Activated CD8-positive, alpha-beta T cell treated with anti-CD3 and anti-CD28 coated beads, Interleukin-2, amount 10 ng/mL, durations not matched to agents 7 days and 5 days (primary cell): Measurements from ENCODE around the gene PCCA. TPM values are rescaled to one million over a fixed set of nuclear protein-coding genes. Genes with fewer than 3 reads are reported as not detected.
"Not testable (repeated sequence)": the region's sequence is repeated elsewhere in the genome, so short reads cannot be mapped to it uniquely, and the experiment has no call there.

Experiments
- ATAC-seq: fragments of 150-1000 bp; cut with Tn5 transposase; one replicate; pipeline ENCODE4 v1.10.0; 2021; ENCODE audit warnings: moderate library complexity
- CTCF ChIA-PET: fragments of 350-600 bp; sonication (Branson Sonifier 250); formaldehyde crosslinking; loops from one replicate; lab custom pipeline; 2021; ENCODE audit warnings: antibody characterized with exemption; lab: Charles Lee
- POLR2A ChIA-PET: fragments of 350-600 bp; sonication (Branson Sonifier 250); formaldehyde crosslinking; loops from one replicate; lab custom pipeline; 2021; ENCODE audit warnings: antibody characterized with exemption; lab: Charles Lee
- DNase-seq: peaks from one replicate; pipeline ENCODE4 v3.0.0-alpha.2; 2020
- H3K27ac Mint-ChIP-seq: one replicate; pipeline ENCODE4 v1.8.0; 2021; ENCODE audit warnings: mild to moderate bottlenecking, mixed read lengths
- H3K27me3 Mint-ChIP-seq: one replicate; pipeline ENCODE4 v1.8.0; 2021; ENCODE audit warnings: low read depth, mixed read lengths
- H3K36me3 Mint-ChIP-seq: one replicate; pipeline ENCODE4 v1.8.0; 2021; ENCODE audit warnings: low read depth, mixed read lengths
- H3K4me1 Mint-ChIP-seq: one replicate; pipeline ENCODE4 v1.8.0; 2021; ENCODE audit warnings: low read depth, mixed read lengths
- H3K4me3 Mint-ChIP-seq: one replicate; pipeline ENCODE4 v1.8.0; 2021; ENCODE audit warnings: mild to moderate bottlenecking, mixed read lengths
- H3K9me3 Mint-ChIP-seq: one replicate; pipeline ENCODE4 v1.8.0; 2022; ENCODE audit warnings: mixed read lengths; ENCODE audit not compliant: insufficient read depth
- total RNA-seq, 2 experiments: library from RNA; stranded (reverse); gene quantifications; one replicate each; pipeline ENCODE4 v1.2.3, GENCODE V29; 2021

Gene PCCA
- total RNA-seq, 2 experiments from 2014 or later, result 11.4 to 12.2 TPM

DNA sequence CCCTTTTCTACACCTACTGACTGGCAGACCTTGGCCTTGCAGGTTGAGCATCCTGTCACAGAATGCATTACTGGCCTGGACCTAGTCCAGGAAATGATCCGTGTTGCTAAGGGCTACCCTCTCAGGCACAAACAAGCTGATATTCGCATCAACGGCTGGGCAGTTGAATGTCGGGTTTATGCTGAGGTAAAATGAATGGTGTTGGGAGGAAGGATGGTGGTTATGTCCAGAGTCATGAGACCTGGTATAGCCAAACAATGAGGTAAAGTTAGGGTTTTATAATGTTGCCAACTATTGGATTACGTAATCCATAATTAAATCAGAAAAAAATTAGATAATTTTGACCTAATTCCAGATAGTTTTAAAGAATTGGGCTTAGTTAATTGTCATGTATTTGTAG, 212.5 kb downstream of the PCCA start:
- Mint-ChIP-seq H3K4me1 (no peaks in the 10 kb centered on the region), H3K27me3 (no peaks in the 10 kb centered on the region), H3K27ac (no peak overlapping the region), H3K36me3 (no peaks in the 10 kb centered on the region), H3K4me3 (no peak overlapping the region), H3K9me3 (no peaks in the 10 kb centered on the region)
- ChIA-PET CTCF (no interaction called here), POLR2A (no interaction called here)
- ATAC-seq, result no peak
- no peak for DNase-seq

DNA sequence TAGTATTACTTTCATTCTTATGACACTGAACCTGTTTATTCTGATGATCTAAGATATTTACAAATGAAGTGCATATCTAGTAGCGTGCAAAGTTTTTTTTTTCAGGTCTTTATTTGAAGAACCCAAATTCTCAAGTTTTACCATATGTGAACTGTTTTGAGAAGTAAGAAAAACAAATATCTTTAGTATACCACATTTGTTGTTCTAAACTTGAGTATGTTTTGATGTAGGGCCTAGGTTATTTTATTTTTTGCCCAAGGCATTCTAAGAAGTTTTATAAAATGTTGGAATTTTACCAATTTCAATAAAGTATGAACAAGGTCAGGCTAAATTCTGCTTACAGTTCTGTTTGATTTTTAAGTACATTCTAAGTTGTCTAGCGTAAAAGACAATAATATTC, 213.5 kb downstream of the PCCA start:
- H3K4me1 Mint-ChIP-seq, result no peaks in the 10 kb centered on the region
- ATAC-seq, result no peak

DNA sequence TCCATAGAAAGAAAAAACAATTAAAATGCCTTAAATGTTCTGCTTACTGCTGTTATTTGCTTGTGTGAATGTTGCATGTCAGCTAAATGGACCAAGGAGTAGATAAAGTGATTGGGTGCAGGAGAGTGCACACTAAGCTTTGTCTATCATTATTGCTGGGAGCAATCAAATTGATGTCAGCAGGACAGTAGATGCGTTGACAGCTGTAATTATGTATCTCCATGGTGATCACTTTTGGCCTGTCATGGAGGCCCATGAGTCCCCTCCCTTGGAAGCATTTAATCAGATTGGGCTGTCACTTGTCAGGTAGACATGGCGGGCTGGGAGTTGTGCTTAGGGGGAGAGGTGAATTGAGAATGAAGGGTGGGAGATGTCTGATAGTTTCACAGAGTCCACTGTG, 215.3 kb downstream of the PCCA start:
- ATAC-seq, result no peak

More for the DNA sequence above, 213.5 kb downstream of the PCCA start:
- POLR2A ChIA-PET, result no interaction called here
- Mint-ChIP-seq H3K4me3 (no peak overlapping the region), H3K36me3 (no peaks in the 10 kb centered on the region), H3K27me3 (no peaks in the 10 kb centered on the region), H3K9me3 (no peaks in the 10 kb centered on the region), H3K27ac (no peak overlapping the region)
- no peak for DNase-seq
- CTCF ChIA-PET, result no interaction called here

DNA sequence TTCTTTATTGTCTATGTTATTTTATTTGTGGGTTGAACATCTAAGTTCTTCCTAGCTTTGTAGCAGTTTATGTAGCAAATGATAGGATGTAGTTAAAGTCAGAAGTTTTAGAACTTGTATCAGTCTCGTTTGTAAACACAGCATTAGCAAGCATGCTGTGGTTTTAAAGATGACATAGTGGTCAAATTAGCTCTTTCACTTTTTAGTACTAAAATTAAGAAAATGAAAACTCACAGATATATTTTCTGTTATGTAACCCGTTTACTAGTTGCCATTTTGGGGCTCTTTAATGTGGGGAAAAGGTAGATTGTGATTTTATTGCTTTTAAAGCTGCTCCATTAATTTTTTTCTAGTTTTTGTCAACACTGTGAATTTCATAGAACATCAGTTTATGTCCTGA, 216.5 kb downstream of the PCCA start:
- Mint-ChIP-seq H3K4me1 (no peaks in the 10 kb centered on the region), H3K4me3 (no peak overlapping the region), H3K36me3 (no peaks in the 10 kb centered on the region), H3K9me3 (no peaks in the 10 kb centered on the region), H3K27me3 (no peaks in the 10 kb centered on the region), H3K27ac (no peak overlapping the region)
- ChIA-PET CTCF (no interaction called here), POLR2A (interaction anchor here (0.7 kb wide), 1 partner anchor 158 kb away, joined by 3 read pairs; no protein-coding TSS in a partner anchor)
- ATAC-seq (no peak), DNase-seq (no peak)

More for the DNA sequence above, 215.3 kb downstream of the PCCA start:
- POLR2A ChIA-PET, result no interaction called here
- no peaks in the 10 kb centered on the region for H3K36me3 Mint-ChIP-seq
- H3K4me3 Mint-ChIP-seq, result no peak overlapping the region
- no peak for DNase-seq
- no peaks in the 10 kb centered on the region for H3K9me3 Mint-ChIP-seq
- no peaks in the 10 kb centered on the region for H3K4me1 Mint-ChIP-seq
- no peaks in the 10 kb centered on the region for H3K27me3 Mint-ChIP-seq
- H3K27ac Mint-ChIP-seq, result no peak overlapping the region
- CTCF ChIA-PET, result no interaction called here

DNA sequence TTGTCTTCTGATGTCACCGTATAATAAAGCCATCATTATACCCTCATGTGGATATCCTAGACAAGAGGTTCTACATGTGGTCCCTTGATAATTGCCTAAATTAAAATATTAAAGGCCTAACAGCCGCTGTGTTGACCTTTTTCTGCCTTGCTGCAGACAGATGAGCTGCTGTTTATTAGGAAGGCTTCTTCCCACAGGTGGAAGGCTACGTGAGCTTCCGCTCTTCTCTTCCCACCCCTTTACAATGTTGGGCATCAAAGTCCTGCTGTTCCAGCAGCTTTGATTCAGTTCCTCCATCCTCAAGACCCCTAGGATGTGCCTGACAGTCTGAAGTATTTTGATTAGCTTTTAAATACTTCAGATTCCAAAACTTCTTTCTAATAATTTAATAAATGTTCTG, 217.1 kb downstream of the PCCA start:
- ChIA-PET CTCF (no interaction called here), POLR2A (no interaction called here)
- no peaks in the 10 kb centered on the region for H3K36me3 Mint-ChIP-seq
- H3K4me3 Mint-ChIP-seq, result no peak overlapping the region
- no peaks in the 10 kb centered on the region for H3K27me3 Mint-ChIP-seq
- no peaks in the 10 kb centered on the region for H3K9me3 Mint-ChIP-seq
- no peak overlapping the region for H3K27ac Mint-ChIP-seq
- no peak for DNase-seq
- no peaks in the 10 kb centered on the region for H3K4me1 Mint-ChIP-seq
- ATAC-seq, result no peak

DNA sequence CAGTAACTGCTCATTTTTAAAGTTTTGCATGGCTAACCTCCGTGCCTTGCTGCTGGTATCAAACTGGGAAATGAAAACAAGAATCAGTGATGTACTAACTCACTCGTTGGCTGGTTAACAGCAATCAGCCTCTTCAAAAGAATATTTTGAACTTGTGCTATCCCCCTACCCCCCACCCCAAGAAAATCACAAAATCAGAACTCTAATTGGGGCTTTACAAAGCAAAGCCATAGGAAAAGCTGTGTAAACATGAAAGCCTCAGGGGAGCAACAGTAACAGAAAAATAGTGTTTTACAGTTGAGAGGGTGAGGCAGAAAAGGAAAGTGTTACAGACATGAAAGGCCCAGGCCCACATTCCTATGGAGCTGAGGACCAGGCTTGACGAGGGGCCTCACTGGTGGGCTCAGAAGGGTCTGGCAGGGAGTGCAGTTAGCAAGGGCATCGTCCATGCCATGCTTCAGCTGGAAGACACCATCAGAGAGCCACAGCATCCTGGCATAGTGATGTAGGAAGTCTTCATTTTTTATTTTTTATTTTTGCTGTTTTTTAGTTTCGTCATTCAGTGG, 217.6 kb downstream of the PCCA start:
- ChIA-PET POLR2A (no interaction called here), CTCF (no interaction called here)
- Mint-ChIP-seq H3K27me3 (no peaks in the 10 kb centered on the region), H3K9me3 (no peaks in the 10 kb centered on the region), H3K4me1 (no peaks in the 10 kb centered on the region), H3K36me3 (no peaks in the 10 kb centered on the region), H3K4me3 (no peak overlapping the region), H3K27ac (no peak overlapping the region)
- no peak for ATAC-seq
- DNase-seq, result no peak

DNA sequence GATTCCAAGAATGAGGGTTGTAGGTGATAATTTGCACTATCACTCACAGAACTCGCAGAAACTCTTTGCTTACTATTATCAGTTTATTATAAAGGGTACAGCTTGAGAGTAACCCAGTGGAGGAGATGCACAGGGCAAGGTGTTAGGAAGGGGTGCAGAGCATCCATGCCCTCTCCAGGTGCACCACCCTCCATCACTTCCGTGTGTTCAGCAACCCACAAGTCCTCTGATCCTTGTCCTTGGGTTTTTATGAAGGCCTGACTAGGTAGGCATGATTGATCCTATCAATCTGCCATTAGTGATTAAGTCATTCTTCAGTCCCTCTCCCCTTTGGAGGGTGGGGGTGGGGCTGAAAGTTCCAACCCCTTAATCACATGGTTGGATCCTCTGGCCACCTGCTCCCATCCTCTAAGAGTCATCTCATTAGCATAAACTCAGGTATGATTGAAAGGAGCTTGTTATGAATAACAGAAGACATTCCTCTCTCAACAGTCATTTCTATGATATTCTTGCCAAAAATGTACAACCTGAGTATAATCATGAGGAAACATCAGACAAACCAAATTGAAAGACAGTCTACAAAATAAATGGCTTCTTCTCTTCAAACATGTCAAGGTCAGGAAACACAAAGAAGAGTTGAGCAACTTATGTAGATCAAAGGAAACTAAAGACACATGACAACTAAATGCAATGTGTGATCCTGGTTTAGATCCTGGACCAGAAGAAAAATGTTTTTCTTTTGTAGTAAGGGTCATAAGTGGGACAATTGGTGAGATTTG, 225.4 kb downstream of the PCCA start:
- ChIA-PET CTCF (no interaction called here), POLR2A (no interaction called here)
- no peak for DNase-seq
- Mint-ChIP-seq H3K4me3 (no peak overlapping the region), H3K36me3 (no peaks in the 10 kb centered on the region), H3K9me3 (no peaks in the 10 kb centered on the region), H3K27ac (no peak overlapping the region), H3K27me3 (no peaks in the 10 kb centered on the region), H3K4me1 (no peaks in the 10 kb centered on the region)
- no peak for ATAC-seq

DNA sequence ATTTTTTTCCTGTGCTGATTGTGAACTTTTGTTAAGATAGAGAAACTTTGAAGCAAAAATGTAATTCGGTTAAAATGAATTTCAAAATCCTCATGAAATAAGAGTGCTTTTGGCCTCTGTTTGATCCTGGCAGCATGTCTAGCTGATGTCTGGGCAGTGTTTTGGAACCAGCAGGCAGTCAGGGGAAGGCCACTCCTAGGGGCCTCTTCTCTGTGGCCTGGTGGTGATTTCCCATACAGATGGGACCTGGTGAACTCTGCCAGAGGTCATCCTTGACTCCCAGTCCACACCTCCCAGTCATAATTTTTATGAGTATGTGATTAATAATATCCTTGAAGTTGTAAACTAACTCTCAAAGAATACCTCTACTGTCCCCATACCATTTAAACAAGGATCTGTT, 226.6 kb downstream of the PCCA start:
- Mint-ChIP-seq H3K9me3 (no peaks in the 10 kb centered on the region), H3K36me3 (no peaks in the 10 kb centered on the region), H3K4me1 (no peaks in the 10 kb centered on the region), H3K4me3 (no peak overlapping the region), H3K27ac (no peak overlapping the region), H3K27me3 (no peaks in the 10 kb centered on the region)
- ATAC-seq, result no peak
- CTCF ChIA-PET, result no interaction called here
- POLR2A ChIA-PET, result no interaction called here
- DNase-seq, result no peak

DNA sequence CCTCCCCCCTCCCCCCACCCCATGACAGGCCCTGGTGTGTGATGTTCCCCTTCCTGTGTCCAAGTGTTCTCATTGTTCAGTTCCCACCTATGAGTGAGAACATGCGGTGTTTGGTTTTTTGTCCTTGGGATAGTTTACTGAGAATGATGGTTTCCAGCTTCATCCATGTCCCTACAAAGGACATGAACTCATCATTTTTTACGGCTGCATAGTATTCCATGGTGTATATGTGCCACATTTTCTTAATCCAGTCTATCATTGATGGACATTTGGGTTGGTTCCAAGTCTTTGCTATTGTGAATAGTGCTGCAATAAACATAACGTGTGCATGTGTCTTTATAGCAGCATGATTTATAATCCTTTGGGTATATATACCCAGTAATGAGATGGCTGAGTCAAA, 229.6 kb downstream of the PCCA start:
- H3K4me1 Mint-ChIP-seq, POLR2A ChIA-PET, H3K4me3 Mint-ChIP-seq, ATAC-seq, H3K27me3 Mint-ChIP-seq, H3K9me3 Mint-ChIP-seq, CTCF ChIA-PET, H3K36me3 Mint-ChIP-seq, H3K27ac Mint-ChIP-seq, DNase-seq: not testable (repeated sequence)

DNA sequence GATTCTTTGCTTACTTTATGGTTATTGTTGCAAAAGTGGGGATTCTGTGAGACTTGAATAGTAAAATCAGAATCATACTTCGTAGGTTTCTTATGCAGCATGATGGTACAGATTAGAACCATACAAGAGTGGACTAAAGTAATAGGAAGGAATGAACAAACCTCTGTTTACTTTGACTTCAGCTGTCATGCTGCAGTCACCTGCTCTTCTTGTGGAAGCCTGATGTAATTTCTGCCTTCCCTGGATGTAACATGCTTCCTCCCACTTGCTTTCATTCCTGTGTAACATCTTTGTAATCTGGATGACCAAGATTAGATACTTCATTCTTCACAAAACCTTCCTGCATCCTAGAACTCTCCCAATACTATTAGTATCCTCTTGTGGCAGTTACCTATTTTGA, 235.0 kb downstream of the PCCA start:
- Mint-ChIP-seq H3K27ac (no peak overlapping the region), H3K9me3 (no peaks in the 10 kb centered on the region), H3K4me1 (no peaks in the 10 kb centered on the region), H3K27me3 (no peaks in the 10 kb centered on the region), H3K36me3 (peaks cover 3% of the 10 kb centered on the region), H3K4me3 (no peak overlapping the region)
- POLR2A ChIA-PET, result no interaction called here
- DNase-seq (no peak), ATAC-seq (no peak)
- CTCF ChIA-PET, result no interaction called here

DNA sequence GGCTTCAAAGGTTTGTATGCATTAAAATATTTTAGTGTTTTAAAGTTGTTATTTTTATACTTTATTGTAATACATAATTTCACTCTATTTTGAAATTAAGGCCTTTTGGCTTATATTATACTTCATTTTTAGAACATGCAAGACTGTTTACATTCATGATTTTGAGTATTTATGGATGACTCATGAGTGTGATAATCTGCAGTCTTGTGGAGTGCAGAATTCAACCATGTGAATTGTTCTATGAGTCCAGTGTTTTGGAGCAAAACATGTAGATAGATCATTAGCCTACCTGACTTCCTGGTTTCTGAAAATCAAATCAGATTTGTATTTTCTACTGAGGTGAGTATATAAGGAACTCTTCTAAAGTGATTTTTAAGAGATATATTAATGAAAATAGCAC, 241.8 kb downstream of the PCCA start:
- POLR2A ChIA-PET, result no interaction called here
- no peak for ATAC-seq
- Mint-ChIP-seq H3K27me3 (no peaks in the 10 kb centered on the region), H3K4me1 (no peaks in the 10 kb centered on the region), H3K36me3 (peaks cover 20% of the 10 kb centered on the region), H3K9me3 (peaks cover 17% of the 10 kb centered on the region), H3K27ac (no peak overlapping the region), H3K4me3 (no peak overlapping the region)
- CTCF ChIA-PET, result interaction anchor here (1.3 kb wide), 1 partner anchor 184 kb away, joined by 3 read pairs; no protein-coding TSS in a partner anchor
- no peak for DNase-seq

DNA sequence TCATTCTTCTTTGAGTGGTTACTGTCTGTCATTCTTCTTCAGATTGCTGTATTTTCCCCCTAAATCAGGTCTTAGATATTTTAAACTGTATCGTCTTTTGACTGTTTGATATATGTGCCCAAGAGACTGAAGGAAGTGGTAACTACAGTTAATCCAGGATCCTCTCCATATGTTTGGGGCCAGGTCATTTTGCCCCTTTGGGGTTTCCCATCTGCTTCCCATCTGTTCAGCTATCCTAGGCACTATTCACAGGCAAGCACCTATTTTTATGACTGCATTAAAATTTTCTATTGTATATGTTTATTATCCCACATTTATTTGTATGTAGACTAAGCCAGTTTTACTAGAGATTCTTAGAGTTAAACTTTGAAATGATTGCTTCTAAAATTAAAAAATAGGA, 244.2 kb downstream of the PCCA start:
- ATAC-seq, result no peak
- no peaks in the 10 kb centered on the region for H3K27me3 Mint-ChIP-seq
- ChIA-PET POLR2A (no interaction called here), CTCF (no interaction called here)
- H3K4me1 Mint-ChIP-seq, result no peaks in the 10 kb centered on the region
- DNase-seq, result no peak
- peaks cover 17% of the 10 kb centered on the region for H3K9me3 Mint-ChIP-seq
- no peak overlapping the region for H3K27ac Mint-ChIP-seq
- peaks cover 18% of the 10 kb centered on the region for H3K36me3 Mint-ChIP-seq
- no peak overlapping the region for H3K4me3 Mint-ChIP-seq
